OCI-LY1 (cell line): ENCODE data around the gene MGAT2.

Source experiments
- H2AFZ ChIP-seq: fragments of 200-600 bp; sonication (generic), shearing (Covaris generic); 2 replicates; pipeline ENCODE4 v1.6.0; 2014; ENCODE audit warnings: antibody characterized with exemption, mild to moderate bottlenecking, low read length
- H3F3A ChIP-seq: fragments of 200-600 bp; sonication (generic), shearing (Covaris generic); 2 replicates; pipeline ENCODE4 v1.6.0; 2014; ENCODE audit warnings: mild to moderate bottlenecking, antibody characterized with exemption, low read length, moderate library complexity; ENCODE audit not compliant: insufficient read depth
- H3K27ac ChIP-seq: fragments of 200-600 bp; sonication (generic); 2 replicates; pipeline ENCODE4 v1.5.1; 2014; ENCODE audit warnings: low read length, mixed run types, mild to moderate bottlenecking, low read depth; ENCODE audit not compliant: poor library complexity, severe bottlenecking
- H3K27me3 ChIP-seq: fragments of 200-600 bp; sonication (generic); 2 replicates; pipeline ENCODE4 v1.6.0; 2014; ENCODE audit warnings: antibody characterized with exemption, mild to moderate bottlenecking, low read length, moderate library complexity; ENCODE audit not compliant: insufficient read depth
- H3K36me3 ChIP-seq: fragments of 200-600 bp; sonication (generic); 2 replicates; pipeline ENCODE4 v1.6.1; 2014; ENCODE audit warnings: mild to moderate bottlenecking, antibody characterized with exemption, low read length, moderate library complexity, mixed read lengths; ENCODE audit not compliant: insufficient read depth
- H3K4me1 ChIP-seq: fragments of 200-600 bp; sonication (generic); 2 replicates; pipeline ENCODE4 v1.5.1; 2014; ENCODE audit warnings: mild to moderate bottlenecking, low read length, moderate library complexity; ENCODE audit not compliant: insufficient read depth, severe bottlenecking
- H3K4me2 ChIP-seq: fragments of 200-600 bp; sonication (generic), shearing (Covaris generic); 2 replicates; pipeline ENCODE4 v1.6.1; 2014; ENCODE audit warnings: low read length
- H3K4me3 ChIP-seq: fragments of 200-600 bp; sonication (generic); 2 replicates; pipeline ENCODE4 v1.5.1; 2014; ENCODE audit warnings: low read length, low read depth, mild to moderate bottlenecking, mixed read lengths; ENCODE audit not compliant: poor library complexity, severe bottlenecking
- H3K79me2 ChIP-seq: fragments of 200-600 bp; shearing (Covaris generic); 2 replicates; pipeline ENCODE4 v1.6.1; 2016; ENCODE audit warnings: mixed run types, low read length, mixed read lengths; ENCODE audit not compliant: insufficient read depth
- H3K9ac ChIP-seq: fragments of 200-600 bp; sonication (generic), shearing (Covaris generic); 2 replicates; pipeline ENCODE4 v1.6.1; 2014; ENCODE audit warnings: mild to moderate bottlenecking, low read length, mixed read lengths
- H3K9me2 ChIP-seq: fragments of 200-600 bp; sonication (generic), shearing (Covaris generic); 2 replicates; pipeline ENCODE4 v1.6.1; 2014; ENCODE audit warnings: low read depth, mild to moderate bottlenecking, low read length, mixed read lengths
- H3K9me3 ChIP-seq: fragments of 200-600 bp; shearing (Covaris generic); 2 replicates; pipeline ENCODE4 v1.6.1; 2014; ENCODE audit warnings: low read length, mixed read lengths
- H4K20me1 ChIP-seq: fragments of 200-600 bp; sonication (generic), shearing (Covaris generic); 2 replicates; pipeline ENCODE4 v1.6.0; 2016; ENCODE audit warnings: mild to moderate bottlenecking, low read length; ENCODE audit not compliant: insufficient read depth
- EZH2 ChIP-seq: fragments of 200-600 bp; sonication (generic), shearing (Covaris generic); IDR thresholded peaks from 2 replicates; pipeline ENCODE4 v1.8.0; 2017; ENCODE audit warnings: borderline replicate concordance, mixed run types, mild to moderate bottlenecking, antibody characterized with exemption, low read length, moderate library complexity, mixed read lengths
- TF ChIP-seq, protein P1 (sequence below): fragments of 200-600 bp; sonication (generic), shearing (Covaris generic); IDR thresholded peaks from 2 replicates; pipeline ENCODE4 v1.5.1; 2017; ENCODE audit warnings: mild to moderate bottlenecking, antibody characterized with exemption, low read length, moderate library complexity, mixed read lengths

MGAT2 gene

DNA sequence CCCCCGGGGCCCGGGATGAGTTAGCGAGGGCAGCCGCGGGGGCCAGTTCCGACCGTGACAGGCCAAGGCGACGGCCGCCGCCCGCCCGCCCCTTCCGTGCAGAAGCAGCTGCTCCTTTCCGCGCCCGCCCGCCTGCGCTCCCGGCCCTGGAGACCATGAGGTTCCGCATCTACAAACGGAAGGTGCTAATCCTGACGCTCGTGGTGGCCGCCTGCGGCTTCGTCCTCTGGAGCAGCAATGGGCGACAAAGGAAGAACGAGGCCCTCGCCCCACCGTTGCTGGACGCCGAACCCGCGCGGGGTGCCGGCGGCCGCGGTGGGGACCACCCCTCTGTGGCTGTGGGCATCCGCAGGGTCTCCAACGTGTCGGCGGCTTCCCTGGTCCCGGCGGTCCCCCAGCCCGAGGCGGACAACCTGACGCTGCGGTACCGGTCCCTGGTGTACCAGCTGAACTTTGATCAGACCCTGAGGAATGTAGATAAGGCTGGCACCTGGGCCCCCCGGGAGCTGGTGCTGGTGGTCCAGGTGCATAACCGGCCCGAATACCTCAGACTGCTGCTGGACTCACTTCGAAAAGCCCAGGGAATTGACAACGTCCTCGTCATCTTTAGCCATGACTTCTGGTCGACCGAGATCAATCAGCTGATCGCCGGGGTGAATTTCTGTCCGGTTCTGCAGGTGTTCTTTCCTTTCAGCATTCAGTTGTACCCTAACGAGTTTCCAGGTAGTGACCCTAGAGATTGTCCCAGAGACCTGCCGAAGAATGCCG lies 699 bp downstream of the MGAT2 start:
- peak overlapping the region; percentile 94 for H3K4me2 ChIP-seq
- TF ChIP-seq, protein P1, sequence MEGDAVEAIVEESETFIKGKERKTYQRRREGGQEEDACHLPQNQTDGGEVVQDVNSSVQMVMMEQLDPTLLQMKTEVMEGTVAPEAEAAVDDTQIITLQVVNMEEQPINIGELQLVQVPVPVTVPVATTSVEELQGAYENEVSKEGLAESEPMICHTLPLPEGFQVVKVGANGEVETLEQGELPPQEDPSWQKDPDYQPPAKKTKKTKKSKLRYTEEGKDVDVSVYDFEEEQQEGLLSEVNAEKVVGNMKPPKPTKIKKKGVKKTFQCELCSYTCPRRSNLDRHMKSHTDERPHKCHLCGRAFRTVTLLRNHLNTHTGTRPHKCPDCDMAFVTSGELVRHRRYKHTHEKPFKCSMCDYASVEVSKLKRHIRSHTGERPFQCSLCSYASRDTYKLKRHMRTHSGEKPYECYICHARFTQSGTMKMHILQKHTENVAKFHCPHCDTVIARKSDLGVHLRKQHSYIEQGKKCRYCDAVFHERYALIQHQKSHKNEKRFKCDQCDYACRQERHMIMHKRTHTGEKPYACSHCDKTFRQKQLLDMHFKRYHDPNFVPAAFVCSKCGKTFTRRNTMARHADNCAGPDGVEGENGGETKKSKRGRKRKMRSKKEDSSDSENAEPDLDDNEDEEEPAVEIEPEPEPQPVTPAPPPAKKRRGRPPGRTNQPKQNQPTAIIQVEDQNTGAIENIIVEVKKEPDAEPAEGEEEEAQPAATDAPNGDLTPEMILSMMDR, result no peak
- no peak for TF ChIP-seq EZH2
- peak overlapping the region; percentile 85 for H3K4me3 ChIP-seq
- H3K79me2 ChIP-seq, result peaks cover 55% of the 10 kb centered on the region
- peaks cover 9% of the 10 kb centered on the region; the same call in 1 of the 2 replicates for H3F3A ChIP-seq
- H3K4me1 ChIP-seq, result peaks cover 48% of the 10 kb centered on the region
- H2AFZ ChIP-seq, result no peak overlapping the region
- H3K9ac ChIP-seq, result peak overlapping the region; percentile 91
- H3K36me3 ChIP-seq, result peaks cover 59% of the 10 kb centered on the region
- no peaks in the 10 kb centered on the region for H4K20me1 ChIP-seq
- no peaks in the 10 kb centered on the region for H3K9me2 ChIP-seq
- H3K27ac ChIP-seq, result peak overlapping the region; percentile 85
- H3K9me3 ChIP-seq, result no peaks in the 10 kb centered on the region
- H3K27me3 ChIP-seq, result no peaks in the 10 kb centered on the region

DNA sequence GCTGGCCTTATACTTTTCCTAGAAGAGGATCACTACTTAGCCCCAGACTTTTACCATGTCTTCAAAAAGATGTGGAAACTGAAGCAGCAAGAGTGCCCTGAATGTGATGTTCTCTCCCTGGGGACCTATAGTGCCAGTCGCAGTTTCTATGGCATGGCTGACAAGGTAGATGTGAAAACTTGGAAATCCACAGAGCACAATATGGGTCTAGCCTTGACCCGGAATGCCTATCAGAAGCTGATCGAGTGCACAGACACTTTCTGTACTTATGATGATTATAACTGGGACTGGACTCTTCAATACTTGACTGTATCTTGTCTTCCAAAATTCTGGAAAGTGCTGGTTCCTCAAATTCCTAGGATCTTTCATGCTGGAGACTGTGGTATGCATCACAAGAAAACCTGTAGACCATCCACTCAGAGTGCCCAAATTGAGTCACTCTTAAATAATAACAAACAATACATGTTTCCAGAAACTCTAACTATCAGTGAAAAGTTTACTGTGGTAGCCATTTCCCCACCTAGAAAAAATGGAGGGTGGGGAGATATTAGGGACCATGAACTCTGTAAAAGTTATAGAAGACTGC lies 1.5 kb downstream of the MGAT2 start:
- Histone ChIP-seq H4K20me1 (no peaks in the 10 kb centered on the region), H3K9me3 (no peaks in the 10 kb centered on the region), H3F3A (peaks cover 10% of the 10 kb centered on the region; the same call in 1 of the 2 replicates), H3K4me3 (peak overlapping the region; percentile 85), H3K9ac (peak overlapping the region; percentile 91), H3K27me3 (no peaks in the 10 kb centered on the region), H3K27ac (no peak overlapping the region), H3K4me2 (peak overlapping the region; percentile 94), H3K9me2 (no peaks in the 10 kb centered on the region), H3K4me1 (peaks cover 48% of the 10 kb centered on the region), H3K79me2 (peaks cover 55% of the 10 kb centered on the region), H3K36me3 (peaks cover 57% of the 10 kb centered on the region), H2AFZ (no peak overlapping the region)
- TF ChIP-seq EZH2, result no peak
- TF ChIP-seq, protein P1, result no peak

DNA sequence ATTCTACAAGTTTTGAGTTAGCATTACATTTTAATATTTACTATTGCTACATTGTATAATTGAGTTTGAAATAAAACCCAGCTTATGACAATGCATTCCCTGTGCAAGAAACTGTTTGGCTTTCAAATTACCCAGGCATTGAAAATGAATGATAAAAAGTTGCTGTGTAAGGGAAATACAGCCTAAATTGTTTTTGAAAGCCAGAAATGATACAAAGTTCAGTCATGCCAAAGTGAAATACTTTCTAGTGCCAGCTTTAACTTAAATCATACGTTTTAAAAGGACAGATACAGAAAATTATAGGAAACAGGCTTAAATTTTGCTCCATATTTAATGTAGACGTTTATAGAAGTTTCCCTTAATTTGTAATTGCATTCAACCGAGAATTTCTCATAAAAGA lies 2.8 kb downstream of the MGAT2 start:
- TF ChIP-seq EZH2, result no peak
- TF ChIP-seq, protein P1, result no peak
- Histone ChIP-seq H3K9me3 (no peaks in the 10 kb centered on the region), H3K27ac (peak overlapping the region; percentile 47), H3K27me3 (no peaks in the 10 kb centered on the region), H3K36me3 (peaks cover 52% of the 10 kb centered on the region), H3K9ac (peak overlapping the region; percentile 91), H3K4me2 (peak overlapping the region; percentile 94), H4K20me1 (no peaks in the 10 kb centered on the region), H3K9me2 (no peaks in the 10 kb centered on the region), H3K4me1 (peaks cover 44% of the 10 kb centered on the region), H3K4me3 (peak overlapping the region; percentile 85), H3F3A (peaks cover 12% of the 10 kb centered on the region; the same call in 1 of the 2 replicates), H3K79me2 (peaks cover 49% of the 10 kb centered on the region), H2AFZ (no peak overlapping the region)
